Measurements from ENCODE around the gene PDGFRB.

The PDGFRB gene

GRCh38 chr5:150188146-150188842 is 32.6 kb upstream of the PDGFRB start:
- TF ChIP-seq, protein P1, sequence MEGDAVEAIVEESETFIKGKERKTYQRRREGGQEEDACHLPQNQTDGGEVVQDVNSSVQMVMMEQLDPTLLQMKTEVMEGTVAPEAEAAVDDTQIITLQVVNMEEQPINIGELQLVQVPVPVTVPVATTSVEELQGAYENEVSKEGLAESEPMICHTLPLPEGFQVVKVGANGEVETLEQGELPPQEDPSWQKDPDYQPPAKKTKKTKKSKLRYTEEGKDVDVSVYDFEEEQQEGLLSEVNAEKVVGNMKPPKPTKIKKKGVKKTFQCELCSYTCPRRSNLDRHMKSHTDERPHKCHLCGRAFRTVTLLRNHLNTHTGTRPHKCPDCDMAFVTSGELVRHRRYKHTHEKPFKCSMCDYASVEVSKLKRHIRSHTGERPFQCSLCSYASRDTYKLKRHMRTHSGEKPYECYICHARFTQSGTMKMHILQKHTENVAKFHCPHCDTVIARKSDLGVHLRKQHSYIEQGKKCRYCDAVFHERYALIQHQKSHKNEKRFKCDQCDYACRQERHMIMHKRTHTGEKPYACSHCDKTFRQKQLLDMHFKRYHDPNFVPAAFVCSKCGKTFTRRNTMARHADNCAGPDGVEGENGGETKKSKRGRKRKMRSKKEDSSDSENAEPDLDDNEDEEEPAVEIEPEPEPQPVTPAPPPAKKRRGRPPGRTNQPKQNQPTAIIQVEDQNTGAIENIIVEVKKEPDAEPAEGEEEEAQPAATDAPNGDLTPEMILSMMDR (IDR thresholded peaks at IDR 0.05; ENCODE audit: low read depth, low read length) = no peak
- DNase-seq (ENCODE audit: extremely low read depth, low read depth) = no peak

DNA sequence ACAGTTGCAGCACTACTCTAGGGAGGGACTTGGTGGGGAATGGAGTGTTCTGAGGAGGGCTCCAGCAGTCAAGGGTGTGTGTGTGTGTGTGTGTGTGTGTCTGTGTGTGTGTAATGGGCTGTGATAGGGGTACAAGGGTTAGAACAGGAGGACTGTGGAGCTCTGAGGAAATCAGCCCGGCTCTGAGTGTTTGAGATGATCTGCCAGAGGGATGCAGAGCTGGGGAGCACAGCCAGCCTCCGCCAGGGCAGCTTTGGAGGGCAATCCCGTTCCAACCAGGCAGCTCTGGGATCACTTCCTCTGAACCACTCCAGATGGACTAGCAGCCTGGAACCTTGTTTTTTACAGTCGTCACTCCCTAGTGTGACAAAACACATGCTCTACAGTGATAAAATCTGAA is 31.3 kb upstream of the PDGFRB start:
- TF ChIP-seq, protein P1 (IDR thresholded peaks at IDR 0.05; ENCODE audit: low read depth, low read length) = no peak
- DNase-seq (ENCODE audit: extremely low read depth, low read depth) = no peak

DNA sequence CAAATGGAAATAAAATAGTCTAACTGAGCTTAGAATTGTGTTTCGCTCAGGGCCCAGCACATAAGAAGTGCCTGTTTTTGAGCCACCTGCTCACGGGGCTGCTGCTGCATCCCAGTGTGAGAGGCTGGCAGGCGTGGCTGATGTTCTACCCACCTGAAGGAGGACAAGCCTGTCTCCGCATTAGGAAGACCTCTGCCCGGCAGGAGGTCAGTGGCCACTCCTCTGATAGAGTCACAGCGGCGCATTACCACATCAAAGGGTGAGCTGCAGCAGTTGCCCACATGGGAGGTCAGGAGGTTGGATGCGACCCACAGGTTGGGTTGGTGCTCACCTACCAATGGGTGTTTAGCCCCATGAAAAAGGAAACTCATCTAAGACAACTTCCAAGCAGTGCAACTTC is 30.5 kb upstream of the PDGFRB start:
- DNase-seq (ENCODE audit: extremely low read depth, low read depth) = no peak
- TF ChIP-seq, protein P1 (IDR thresholded peaks at IDR 0.05; ENCODE audit: low read depth, low read length) = no peak

DNA sequence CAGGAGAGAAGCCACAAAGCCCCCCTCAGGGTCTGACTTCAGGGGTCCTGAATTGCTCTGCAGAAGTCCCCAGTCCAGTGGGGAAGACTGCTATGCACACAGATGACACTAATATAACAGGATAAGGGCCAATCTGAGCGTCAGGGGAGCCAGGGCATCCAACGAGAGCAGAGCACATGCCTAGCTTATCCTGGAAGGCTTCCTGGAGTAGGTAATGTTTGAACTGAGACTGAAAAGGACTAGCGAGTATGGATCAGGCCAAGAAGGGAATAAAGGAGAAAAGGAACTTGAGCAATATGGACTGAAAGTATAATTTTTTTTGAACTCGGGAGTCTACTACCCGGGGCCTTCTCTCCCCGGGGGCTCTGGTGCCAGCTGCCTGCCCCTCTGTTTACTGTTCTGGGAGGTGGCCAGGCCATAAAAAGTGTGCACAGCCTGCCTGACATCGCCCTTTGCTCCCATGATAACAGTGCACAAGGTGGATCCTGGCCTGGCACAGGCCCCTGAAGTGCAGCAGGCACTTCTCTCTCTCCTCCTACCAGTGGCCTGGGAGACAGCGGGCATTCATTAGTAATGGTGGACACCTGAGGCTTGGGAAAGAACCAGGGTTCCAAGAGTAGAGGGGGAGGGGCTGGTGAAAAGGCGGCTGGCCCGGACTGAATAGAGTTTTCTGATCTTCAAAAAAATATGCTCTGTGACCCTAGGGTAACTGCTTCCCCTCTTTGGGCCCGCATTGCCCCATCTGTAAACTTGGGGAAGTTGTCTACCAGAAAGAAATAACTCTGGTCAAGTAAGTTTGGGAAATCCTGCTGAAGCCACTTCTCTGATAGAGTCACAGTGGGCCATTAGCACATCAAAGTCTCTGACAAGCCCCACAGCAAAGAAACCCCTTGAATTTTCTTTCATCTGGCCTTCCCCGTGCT is 29.6 kb upstream of the PDGFRB start:
- TF ChIP-seq, protein P1 (IDR thresholded peaks at IDR 0.05; ENCODE audit: low read depth, low read length) = no peak
- no peak for DNase-seq (ENCODE audit: extremely low read depth, low read depth)

GRCh38 chr5:150184006-150184405 is 28.4 kb upstream of the PDGFRB start:
- no peak for DNase-seq (ENCODE audit: extremely low read depth, low read depth)
- TF ChIP-seq, protein P1 (IDR thresholded peaks at IDR 0.05; ENCODE audit: low read depth, low read length) = no peak

GRCh38 chr5:150183436-150183835 is 27.8 kb upstream of the PDGFRB start:
- TF ChIP-seq, protein P1 (IDR thresholded peaks at IDR 0.05; ENCODE audit: low read depth, low read length) = no peak
- no peak for DNase-seq (ENCODE audit: extremely low read depth, low read depth)

- DNase-seq (ENCODE audit: extremely low read depth, low read depth) = no peak
- TF ChIP-seq, protein P1 (IDR thresholded peaks at IDR 0.05; ENCODE audit: low read depth, low read length) = no peak
Observed at GRCh38 chr5:150182774-150183173, 27.1 kb upstream of the PDGFRB start.

Data from AG09319 (cell line).